WTC11 (cell line): ENCODE data around the gene VPS18.

Experiments used
- ELF4 ChIP-seq: sonication (generic); formaldehyde crosslinking; IDR thresholded peaks from 2 replicates; pipeline ENCODE4 v1.8.1; 2022; ENCODE audit warnings: low read depth, mild to moderate bottlenecking, moderate library complexity, missing genetic modification reagents
- ETV6 ChIP-seq: sonication (generic); formaldehyde crosslinking; IDR thresholded peaks from 2 replicates; pipeline ENCODE4 v1.8.1; 2022; ENCODE audit warnings: mild to moderate bottlenecking, missing genetic modification reagents
- FOXJ3 ChIP-seq: sonication (generic); formaldehyde crosslinking; IDR thresholded peaks from 2 replicates; pipeline ENCODE4 v1.9.0; 2021; ENCODE audit warnings: missing genetic modification reagents, mild to moderate bottlenecking, borderline replicate concordance
- GRHL2 ChIP-seq: fragments of 250-450 bp; sonication (Bioruptor Pico); IDR thresholded peaks from 2 replicates; pipeline ENCODE4 v1.8.0; 2022; ENCODE audit warnings: mild to moderate bottlenecking, moderate library complexity; ENCODE audit not compliant: insufficient replicate concordance, severe bottlenecking
- JAZF1 ChIP-seq: fragments of 250-450 bp; sonication (Bioruptor Pico); IDR thresholded peaks from 2 replicates; pipeline ENCODE4 v1.9.0; 2021; ENCODE audit warnings: moderate library complexity, mild to moderate bottlenecking, inconsistent platforms
- NR3C1 ChIP-seq: sonication (generic); formaldehyde crosslinking; conservative IDR thresholded peaks from 2 replicates; pipeline ENCODE4 v1.8.1; 2023; ENCODE audit warnings: low read depth, mild to moderate bottlenecking, missing genetic modification reagents
- TCF7 ChIP-seq: sonication (generic); formaldehyde crosslinking; IDR thresholded peaks from 2 replicates; pipeline ENCODE4 v1.8.0; 2022; ENCODE audit warnings: mild to moderate bottlenecking, low read depth, missing genetic modification reagents, moderate library complexity
- TEAD4 ChIP-seq: sonication (generic); formaldehyde crosslinking; IDR thresholded peaks from 2 replicates; pipeline ENCODE4 v1.8.0; 2022; ENCODE audit warnings: mild to moderate bottlenecking, missing genetic modification reagents
- TF ChIP-seq, protein P1 (sequence below): fragments of 200-600 bp; IDR thresholded peaks from 2 replicates; pipeline ENCODE4 v1.8.0; 2022; ENCODE audit warnings: antibody characterized with exemption

DNA sequence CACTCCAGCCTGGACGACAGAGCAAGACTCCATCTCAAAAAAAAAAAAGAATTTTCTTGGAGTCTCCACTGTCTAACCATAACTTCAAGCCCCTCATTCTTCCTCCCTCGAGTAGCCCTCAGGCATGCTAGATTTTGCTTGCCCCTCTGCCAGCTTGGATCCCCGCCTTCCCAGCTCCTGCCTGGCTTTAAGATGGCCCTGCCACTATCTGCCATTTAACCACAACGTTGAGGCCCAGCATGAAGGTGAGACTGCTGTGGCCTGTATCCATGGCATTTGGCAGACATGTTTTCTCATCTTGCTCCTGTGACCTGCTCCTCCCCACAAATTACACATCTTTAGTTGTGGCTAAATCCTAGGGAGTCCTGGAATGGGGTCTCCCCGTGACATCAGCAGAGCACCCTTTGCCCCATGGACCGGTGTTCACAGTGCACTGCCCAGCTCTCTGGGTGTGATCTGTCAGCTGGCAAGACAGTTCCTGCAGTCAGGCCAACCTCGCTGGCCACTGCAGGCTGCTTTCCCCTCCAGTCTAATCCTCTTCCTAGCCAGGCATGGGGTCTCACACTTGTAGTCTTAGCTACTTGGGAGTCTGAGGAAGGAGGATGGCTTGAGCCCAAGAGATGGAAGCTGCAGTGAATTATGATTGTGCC is 10.4 kb downstream of the VPS18 start:
- TF ChIP-seq, protein P1, sequence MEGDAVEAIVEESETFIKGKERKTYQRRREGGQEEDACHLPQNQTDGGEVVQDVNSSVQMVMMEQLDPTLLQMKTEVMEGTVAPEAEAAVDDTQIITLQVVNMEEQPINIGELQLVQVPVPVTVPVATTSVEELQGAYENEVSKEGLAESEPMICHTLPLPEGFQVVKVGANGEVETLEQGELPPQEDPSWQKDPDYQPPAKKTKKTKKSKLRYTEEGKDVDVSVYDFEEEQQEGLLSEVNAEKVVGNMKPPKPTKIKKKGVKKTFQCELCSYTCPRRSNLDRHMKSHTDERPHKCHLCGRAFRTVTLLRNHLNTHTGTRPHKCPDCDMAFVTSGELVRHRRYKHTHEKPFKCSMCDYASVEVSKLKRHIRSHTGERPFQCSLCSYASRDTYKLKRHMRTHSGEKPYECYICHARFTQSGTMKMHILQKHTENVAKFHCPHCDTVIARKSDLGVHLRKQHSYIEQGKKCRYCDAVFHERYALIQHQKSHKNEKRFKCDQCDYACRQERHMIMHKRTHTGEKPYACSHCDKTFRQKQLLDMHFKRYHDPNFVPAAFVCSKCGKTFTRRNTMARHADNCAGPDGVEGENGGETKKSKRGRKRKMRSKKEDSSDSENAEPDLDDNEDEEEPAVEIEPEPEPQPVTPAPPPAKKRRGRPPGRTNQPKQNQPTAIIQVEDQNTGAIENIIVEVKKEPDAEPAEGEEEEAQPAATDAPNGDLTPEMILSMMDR = no peak
- TF ChIP-seq NR3C1 (CRISPR knock-in tag) (no peak), GRHL2 (CRISPR knock-in tag) (no peak), TEAD4 (no peak), TCF7 (CRISPR knock-in tag) (no peak), ELF4 (no peak), FOXJ3 (CRISPR knock-in tag) (no peak), JAZF1 (CRISPR knock-in tag) (no peak), ETV6 (CRISPR knock-in tag) (no peak)
